RWPE2 (cell line): ENCODE data around the gene BSCL2.
"Not testable (repeated sequence)": the region's sequence is repeated elsewhere in the genome, so short reads cannot be mapped to it uniquely, and the experiment has no call there.

Experiments
- ATAC-seq: fragments of 200-7000 bp; cut with Tn5 transposase; 3 replicates; pipeline ENCODE4 v1.9.1; 2021; ENCODE audit warnings: low read depth
- DNase-seq: peaks from one replicate; pipeline ENCODE4 v3.0.0-alpha.2; 2020; ENCODE audit warnings: low spot score
- H3K27ac ChIP-seq: fragments of 450-650 bp; 2 replicates; pipeline ENCODE4 v1.5.1; 2017; ENCODE audit warnings: mild to moderate bottlenecking; ENCODE audit not compliant: poor library complexity, severe bottlenecking
- H3K27me3 ChIP-seq: fragments of 250-450 bp; sonication (Bioruptor Pico); 2 replicates; pipeline ENCODE4 v1.5.1; 2021; ENCODE audit warnings: mild to moderate bottlenecking, moderate library complexity; ENCODE audit not compliant: insufficient read depth, poor library complexity, severe bottlenecking
- H3K36me3 ChIP-seq: fragments of 250-450 bp; sonication (Bioruptor Pico); 2 replicates; pipeline ENCODE4 v1.5.1; 2020; ENCODE audit warnings: low read depth, mild to moderate bottlenecking, moderate library complexity
- H3K4me1 ChIP-seq: fragments of 250-450 bp; sonication (Bioruptor Pico); 2 replicates; pipeline ENCODE4 v1.5.1; 2021; ENCODE audit warnings: mild to moderate bottlenecking, moderate library complexity; ENCODE audit not compliant: insufficient read depth, poor library complexity, severe bottlenecking
- H3K4me3 ChIP-seq: fragments of 250-450 bp; sonication (Bioruptor Pico); 2 replicates; pipeline ENCODE4 v1.5.1; 2021; ENCODE audit warnings: mild to moderate bottlenecking, moderate library complexity; ENCODE audit not compliant: severe bottlenecking
- H3K9me3 ChIP-seq: fragments of 250-450 bp; sonication (Bioruptor Pico); 2 replicates; pipeline ENCODE4 v1.5.1; 2021; ENCODE audit warnings: mild to moderate bottlenecking, moderate library complexity; ENCODE audit not compliant: severe bottlenecking
- CTCF ChIP-seq: fragments of 450-650 bp; IDR thresholded peaks from one replicate; pipeline ENCODE4 v1.5.1; 2017; ENCODE audit warnings: mild to moderate bottlenecking, moderate library complexity; ENCODE audit not compliant: poor library complexity, severe bottlenecking

BSCL2 gene

DNA sequence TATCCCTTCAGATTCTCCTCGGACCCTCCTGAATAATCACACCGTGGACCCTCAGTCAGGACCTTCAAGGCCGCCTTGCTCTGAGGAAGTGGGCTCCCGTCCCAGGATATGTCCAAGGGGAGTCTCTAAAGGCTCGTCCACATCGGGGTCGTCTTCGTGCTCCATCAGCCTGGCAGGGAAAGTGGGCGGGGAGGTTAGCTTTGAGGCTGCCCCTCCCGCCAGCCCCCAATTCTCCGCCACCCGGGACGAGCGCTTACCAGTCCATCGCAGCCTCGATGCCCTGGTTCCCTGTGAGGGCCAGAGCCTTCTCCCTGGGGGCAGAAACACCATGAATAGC lies 28.8 kb downstream of the BSCL2 start:
- Histone ChIP-seq H3K4me1 (peaks cover 9% of the 10 kb centered on the region), H3K9me3 (no peaks in the 10 kb centered on the region), H3K27me3 (no peaks in the 10 kb centered on the region), H3K27ac (peak overlapping the region; percentile 34), H3K36me3 (peaks cover 40% of the 10 kb centered on the region), H3K4me3 (peak overlapping the region; percentile 84)
- no peak for TF ChIP-seq CTCF
- DNase-seq: no peak
- ATAC-seq: no peak; the same call in 2 of the 3 replicates

- Histone ChIP-seq H3K36me3 (peaks cover 47% of the 10 kb centered on the region), H3K4me1 (peaks cover 9% of the 10 kb centered on the region)
- no peak for TF ChIP-seq CTCF
Measured at GRCh38 chr11:62677714-62678113, 29.5 kb downstream of the BSCL2 start.

DNA sequence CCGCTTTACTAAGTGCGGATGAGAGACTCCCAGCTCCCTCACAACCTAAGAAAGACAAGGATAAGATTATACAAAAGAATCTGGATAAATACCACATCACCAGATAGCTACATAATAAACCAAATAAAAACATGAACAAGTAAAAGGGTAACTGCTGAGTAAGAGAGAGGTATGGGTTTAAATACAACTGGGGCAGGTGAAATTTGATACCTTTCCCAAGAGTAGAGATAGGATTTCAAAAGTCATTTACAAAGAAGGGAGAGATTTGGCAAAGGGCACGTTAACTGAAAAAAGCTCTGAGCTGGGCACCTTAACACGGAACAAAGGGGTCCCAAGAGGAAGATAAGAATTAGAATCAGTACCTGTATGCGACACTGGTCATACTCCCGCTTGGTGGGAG lies 30.1 kb downstream of the BSCL2 start:
- H3K27me3 ChIP-seq: no peaks in the 10 kb centered on the region
- TF ChIP-seq CTCF: no peak
- ATAC-seq (no peak), DNase-seq (no peak)
- no peak overlapping the region for H3K27ac ChIP-seq
- H3K36me3 ChIP-seq: peaks cover 50% of the 10 kb centered on the region
- peaks cover 12% of the 10 kb centered on the region for H3K4me1 ChIP-seq
- no peak overlapping the region for H3K4me3 ChIP-seq
- H3K9me3 ChIP-seq: no peaks in the 10 kb centered on the region

More at GRCh38 chr11:62677714-62678113, 29.5 kb downstream of the BSCL2 start:
- DNase-seq (no peak), ATAC-seq (no peak)
- Histone ChIP-seq H3K9me3 (no peaks in the 10 kb centered on the region), H3K27me3 (no peaks in the 10 kb centered on the region), H3K27ac (peak overlapping the region; percentile 34), H3K4me3 (peak overlapping the region; percentile 84)

GRCh38 chr11:62676698-62677097 lies 30.5 kb downstream of the BSCL2 start:
- Histone ChIP-seq H3K4me1 (peaks cover 12% of the 10 kb centered on the region), H3K9me3 (no peaks in the 10 kb centered on the region), H3K27ac (no peak overlapping the region), H3K36me3 (peaks cover 50% of the 10 kb centered on the region), H3K4me3 (no peak overlapping the region), H3K27me3 (no peaks in the 10 kb centered on the region)
- DNase-seq (no peak), ATAC-seq (no peak)
- no peak for TF ChIP-seq CTCF

- H3K27me3 ChIP-seq, DNase-seq, H3K9me3 ChIP-seq, H3K4me3 ChIP-seq, H3K27ac ChIP-seq, ATAC-seq: not testable (repeated sequence)
- Histone ChIP-seq H3K4me1 (peaks cover 18% of the 10 kb centered on the region), H3K36me3 (peaks cover 50% of the 10 kb centered on the region)
Measured at GRCh38 chr11:62675415-62675814, 31.8 kb downstream of the BSCL2 start.
